Esophagus squamous epithelium (tissue), 4 donors: ENCODE measurements around the gene SPECC1L.

Experiments
- POLR2A ChIP-seq, 4 donors: fragments of 450-650 bp; IDR thresholded peaks; one replicate each; pipeline ENCODE4 v1.6.1; 2017; ENCODE audit warnings: antibody characterized with exemption in 4 of 4, mild to moderate bottlenecking in 4 of 4, moderate library complexity in 3 of 4
- TF ChIP-seq, protein P1 (sequence below), 6 experiments: fragments of 450-650 bp in 4 of 6; fragments of 200-600 bp in 2 of 6; sonication (generic) in 2 of 6; IDR thresholded peaks; one replicate each; pipeline ENCODE4 v1.5.1; 2016 to 2019; ENCODE audit warnings: antibody characterized with exemption in 6 of 6, mild to moderate bottlenecking in 4 of 6, moderate library complexity in 4 of 6

DNA sequence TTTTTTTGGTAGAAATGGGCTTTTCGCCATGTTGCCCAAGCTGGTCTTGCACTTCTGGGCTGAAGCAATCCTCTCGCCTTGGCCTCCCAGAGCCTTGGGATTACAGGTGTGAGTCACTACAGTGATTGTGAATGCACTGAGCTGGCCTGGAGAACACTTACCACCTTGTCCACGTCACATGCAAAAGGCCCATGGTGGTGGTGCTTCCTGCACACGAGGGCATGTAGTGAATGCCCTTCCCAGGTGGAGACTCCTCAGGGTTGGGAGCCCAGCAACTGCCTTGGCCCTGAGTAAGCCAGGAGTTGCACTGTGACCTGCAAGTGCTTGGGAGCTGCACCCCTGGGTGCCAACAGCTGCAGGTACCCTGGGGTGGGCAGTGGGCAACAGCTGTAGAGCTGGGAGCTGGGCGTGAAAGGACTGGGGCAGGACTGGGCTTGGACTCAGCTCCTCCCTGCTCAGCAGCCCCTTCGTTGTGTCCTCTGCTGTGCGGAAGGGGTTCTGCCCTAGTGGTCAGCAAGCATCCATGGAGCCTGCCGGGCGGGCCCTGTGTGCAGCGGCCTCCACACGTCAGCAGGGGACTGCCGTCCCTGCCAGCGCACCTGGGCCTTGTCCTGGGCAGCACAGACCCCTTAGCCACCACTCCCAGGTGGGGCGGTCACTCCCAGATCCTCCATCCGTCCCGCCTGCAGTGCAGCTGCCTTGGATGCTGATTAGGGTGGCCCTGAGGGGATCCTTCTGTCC is 147.4 kb downstream of the SPECC1L start:
- no peak for TF ChIP-seq POLR2A (IDR thresholded peaks at IDR 0.05)
- TF ChIP-seq, protein P1, sequence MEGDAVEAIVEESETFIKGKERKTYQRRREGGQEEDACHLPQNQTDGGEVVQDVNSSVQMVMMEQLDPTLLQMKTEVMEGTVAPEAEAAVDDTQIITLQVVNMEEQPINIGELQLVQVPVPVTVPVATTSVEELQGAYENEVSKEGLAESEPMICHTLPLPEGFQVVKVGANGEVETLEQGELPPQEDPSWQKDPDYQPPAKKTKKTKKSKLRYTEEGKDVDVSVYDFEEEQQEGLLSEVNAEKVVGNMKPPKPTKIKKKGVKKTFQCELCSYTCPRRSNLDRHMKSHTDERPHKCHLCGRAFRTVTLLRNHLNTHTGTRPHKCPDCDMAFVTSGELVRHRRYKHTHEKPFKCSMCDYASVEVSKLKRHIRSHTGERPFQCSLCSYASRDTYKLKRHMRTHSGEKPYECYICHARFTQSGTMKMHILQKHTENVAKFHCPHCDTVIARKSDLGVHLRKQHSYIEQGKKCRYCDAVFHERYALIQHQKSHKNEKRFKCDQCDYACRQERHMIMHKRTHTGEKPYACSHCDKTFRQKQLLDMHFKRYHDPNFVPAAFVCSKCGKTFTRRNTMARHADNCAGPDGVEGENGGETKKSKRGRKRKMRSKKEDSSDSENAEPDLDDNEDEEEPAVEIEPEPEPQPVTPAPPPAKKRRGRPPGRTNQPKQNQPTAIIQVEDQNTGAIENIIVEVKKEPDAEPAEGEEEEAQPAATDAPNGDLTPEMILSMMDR (IDR thresholded peaks at IDR 0.05), result no peak
